Brain microvascular endothelial cell (primary cell): Measurements from ENCODE around the gene SCAANT1.

Source experiments
- DNase-seq: peaks from one replicate; pipeline ENCODE4 v3.0.0-alpha.2; 2020
- H3K27ac ChIP-seq: fragments of 250-450 bp; sonication (Bioruptor Pico); 2 replicates; pipeline ENCODE4 v1.5.1; 2020; ENCODE audit warnings: mild to moderate bottlenecking, moderate library complexity
- H3K27me3 ChIP-seq: fragments of 250-450 bp; sonication (Bioruptor Pico); replicated peaks from 2 replicates; pipeline ENCODE4 v1.5.1; 2020; ENCODE audit warnings: mild to moderate bottlenecking
- H3K36me3 ChIP-seq: fragments of 250-450 bp; sonication (Bioruptor Pico); replicated peaks from 2 replicates; pipeline ENCODE4 v1.5.1; 2020; ENCODE audit warnings: mild to moderate bottlenecking
- H3K4me3 ChIP-seq: 2 replicates; pipeline ENCODE4 v1.5.1; 2011; ENCODE audit warnings: low read depth, mild to moderate bottlenecking, control low read depth, low read length, moderate library complexity
- in situ Hi-C: cut with HindIII; loops from 2 replicates; pipeline ENCODE4 v1.10.0; 2017; ENCODE audit warnings: low sequenced_read_pairs, low pct_ligation_motif_present
- TF ChIP-seq, protein P1 (sequence below): IDR thresholded peaks from 2 replicates; pipeline ENCODE4 v1.5.1; 2011; ENCODE audit warnings: low read depth, mild to moderate bottlenecking, moderate library complexity, low read length, control low read depth, inconsistent platforms; ENCODE audit errors: missing control alignments

Gene SCAANT1

GRCh38 chr3:63932509-63933212 is 20.5 kb upstream of the SCAANT1 start:
- TF ChIP-seq, protein P1, sequence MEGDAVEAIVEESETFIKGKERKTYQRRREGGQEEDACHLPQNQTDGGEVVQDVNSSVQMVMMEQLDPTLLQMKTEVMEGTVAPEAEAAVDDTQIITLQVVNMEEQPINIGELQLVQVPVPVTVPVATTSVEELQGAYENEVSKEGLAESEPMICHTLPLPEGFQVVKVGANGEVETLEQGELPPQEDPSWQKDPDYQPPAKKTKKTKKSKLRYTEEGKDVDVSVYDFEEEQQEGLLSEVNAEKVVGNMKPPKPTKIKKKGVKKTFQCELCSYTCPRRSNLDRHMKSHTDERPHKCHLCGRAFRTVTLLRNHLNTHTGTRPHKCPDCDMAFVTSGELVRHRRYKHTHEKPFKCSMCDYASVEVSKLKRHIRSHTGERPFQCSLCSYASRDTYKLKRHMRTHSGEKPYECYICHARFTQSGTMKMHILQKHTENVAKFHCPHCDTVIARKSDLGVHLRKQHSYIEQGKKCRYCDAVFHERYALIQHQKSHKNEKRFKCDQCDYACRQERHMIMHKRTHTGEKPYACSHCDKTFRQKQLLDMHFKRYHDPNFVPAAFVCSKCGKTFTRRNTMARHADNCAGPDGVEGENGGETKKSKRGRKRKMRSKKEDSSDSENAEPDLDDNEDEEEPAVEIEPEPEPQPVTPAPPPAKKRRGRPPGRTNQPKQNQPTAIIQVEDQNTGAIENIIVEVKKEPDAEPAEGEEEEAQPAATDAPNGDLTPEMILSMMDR = no peak
- Histone ChIP-seq H3K27me3 (no peaks in the 10 kb centered on the region), H3K27ac (no peak overlapping the region), H3K4me3 (no peak overlapping the region), H3K36me3 (no peaks in the 10 kb centered on the region)
- in situ Hi-C loops = no loop called here
- DNase-seq = no peak

- Histone ChIP-seq H3K27ac (no peak overlapping the region), H3K36me3 (peaks cover 7% of the 10 kb centered on the region), H3K4me3 (no peak overlapping the region), H3K27me3 (no peaks in the 10 kb centered on the region)
- DNase-seq = no peak
- in situ Hi-C loops = no loop called here
- TF ChIP-seq, protein P1 = peak; percentile 11
Measured at GRCh38 chr3:63931290-63931689, 19.1 kb upstream of the SCAANT1 start.

- Histone ChIP-seq H3K27me3 (no peaks in the 10 kb centered on the region), H3K4me3 (no peak overlapping the region), H3K27ac (no peak overlapping the region), H3K36me3 (peaks cover 18% of the 10 kb centered on the region)
- in situ Hi-C loops = no loop called here
- no peak for DNase-seq
- TF ChIP-seq, protein P1 = no peak
Measured at GRCh38 chr3:63927422-63928280, 15.5 kb upstream of the SCAANT1 start.

- H3K27ac ChIP-seq = no peak overlapping the region
- DNase-seq = no peak
- H3K36me3 ChIP-seq = peaks cover 18% of the 10 kb centered on the region
- no peak overlapping the region for H3K4me3 ChIP-seq
- H3K27me3 ChIP-seq = no peaks in the 10 kb centered on the region
- in situ Hi-C loops = no loop called here
- TF ChIP-seq, protein P1 = no peak
Measured at GRCh38 chr3:63926309-63926708, 14.1 kb upstream of the SCAANT1 start.

DNA sequence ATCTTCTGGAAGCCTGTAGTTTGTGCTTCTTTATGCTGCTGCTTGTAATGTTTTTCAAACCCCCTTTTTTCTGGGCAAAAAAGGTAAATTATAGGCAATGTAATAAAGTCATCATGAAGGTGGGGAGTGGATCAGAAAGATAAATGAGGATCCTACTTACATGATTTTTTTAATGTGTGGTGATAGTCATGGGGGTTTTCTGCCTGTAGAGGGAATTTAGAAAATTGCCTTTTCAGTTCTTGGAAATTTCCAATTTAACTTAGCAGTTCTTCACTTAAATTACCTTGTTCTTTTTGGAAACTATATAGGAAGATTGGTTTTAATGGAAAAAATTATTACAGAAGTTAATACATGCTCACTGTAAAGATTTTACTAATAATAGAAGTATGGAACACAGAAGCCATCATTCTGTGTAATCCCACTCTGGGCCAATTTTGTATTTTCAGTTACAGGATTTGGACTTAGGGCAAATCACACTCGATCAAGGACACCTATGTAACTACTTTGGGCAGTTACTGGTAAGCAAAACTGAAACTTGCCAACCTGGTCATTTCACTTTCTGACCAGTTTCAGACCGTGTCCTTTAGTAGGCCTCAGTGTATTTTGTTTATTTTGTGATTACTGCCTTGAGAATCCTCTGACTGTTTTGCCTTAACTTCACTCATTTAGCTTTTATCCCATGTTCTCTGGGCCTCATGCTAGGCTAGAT is 10.5 kb upstream of the SCAANT1 start:
- DNase-seq = no peak
- Histone ChIP-seq H3K36me3 (peaks cover 18% of the 10 kb centered on the region), H3K27ac (no peak overlapping the region), H3K27me3 (no peaks in the 10 kb centered on the region), H3K4me3 (no peak overlapping the region)
- TF ChIP-seq, protein P1 = no peak
- in situ Hi-C loops = no loop called here
